H1 (cell line): ENCODE results near the gene TPT1. TPM values are rescaled to one million over a fixed set of nuclear protein-coding genes. Genes with fewer than 3 reads are reported as not detected.

Experiments
- ATF2 ChIP-seq: IDR thresholded peaks from 2 replicates; pipeline ENCODE4 v1.6.1; 2012; ENCODE audit warnings: low read length, inconsistent platforms
- BRCA1 ChIP-seq: IDR thresholded peaks from 2 replicates; pipeline ENCODE4 v1.6.1; 2012; ENCODE audit warnings: low read depth, low read length, improper control_type of control experiment
- CHD1 ChIP-seq: IDR thresholded peaks from 2 replicates; pipeline ENCODE4 v1.6.1; 2012; ENCODE audit warnings: low read depth, low read length, improper control_type of control experiment
- CHD2 ChIP-seq: IDR thresholded peaks from 2 replicates; pipeline ENCODE4 v1.6.1; 2012; ENCODE audit warnings: low read length, improper control_type of control experiment
- CHD7 ChIP-seq: fragments of 300-600 bp; sonication (generic); IDR thresholded peaks from 2 replicates; pipeline ENCODE4 v1.7.1; 2012; ENCODE audit warnings: low read length, moderate library complexity, mild to moderate bottlenecking, inconsistent platforms; ENCODE audit not compliant: insufficient replicate concordance
- EZH2 ChIP-seq: fragments of 200-600 bp; sonication (generic); IDR thresholded peaks from 2 replicates; pipeline ENCODE4 v1.7.1; 2012; ENCODE audit warnings: low read depth, mild to moderate bottlenecking, moderate library complexity, low read length, inconsistent platforms; ENCODE audit not compliant: severe bottlenecking
- HDAC6 ChIP-seq: IDR thresholded peaks from one replicate; pipeline ENCODE4 v1.7.1; 2012; ENCODE audit warnings: low read depth, mild to moderate bottlenecking, inconsistent platforms, low read length, moderate library complexity
- NRF1 ChIP-seq: IDR thresholded peaks from 2 replicates; pipeline ENCODE4 v1.6.1; 2011; ENCODE audit warnings: mild to moderate bottlenecking, low read depth, low read length, improper control_type of control experiment
- RBBP5 ChIP-seq: IDR thresholded peaks from 2 replicates; pipeline ENCODE4 v1.7.1; 2012; ENCODE audit warnings: low read depth, mild to moderate bottlenecking, inconsistent platforms, low read length, moderate library complexity, borderline replicate concordance
- SUZ12 ChIP-seq: fragments of 200-600 bp; sonication (generic); IDR thresholded peaks from 2 replicates; pipeline ENCODE4 v1.6.1; 2012; ENCODE audit warnings: mild to moderate bottlenecking, inconsistent platforms, low read length, moderate library complexity, mixed read lengths
- TEAD4 ChIP-seq: IDR thresholded peaks from 2 replicates; pipeline ENCODE4 v1.6.1; 2012; ENCODE audit warnings: low read depth, low read length, inconsistent platforms, mixed read lengths
- polyA plus RNA-seq, 7 experiments: library from polyadenylated mRNA; depleted of rRNA in 3 of 7; stranded (reverse) in 5 of 7; unstranded in 2 of 7; fragments of >200 nt in 5 of 7; fragments of 200-250 nt in 2 of 7; gene quantifications; 1 replicate in 5 of 7; 2 replicates in 1 of 7; 4 replicates in 1 of 7; pipeline versions ENCODE4 v1.2.1 to v1.2.3, GENCODE V29; 2011 to 2013; ENCODE audit warnings: missing spikeins in 2 of 7, mixed read lengths in 2 of 7
- total RNA-seq: library from RNA; stranded (reverse); fragmentation: NEBNext Ultra II Directional; extraction: Animal tissue kit (Norgen Biotek cat#: 25700); gene quantifications from 2 replicates; pipeline ENCODE4 v1.2.1, GENCODE V29; 2021

TPT1 gene
- total and polyA plus RNA-seq, 2 of the 8 experiments (the other 6 are each of a cell fraction or from before 2014, with no cell fraction given) = 2,245 to 2,279 TPM

GRCh38 chr13:45295536-45295935, 45.4 kb downstream of the TPT1 start (continued):
- TF ChIP-seq CHD7 = no peak
- TF ChIP-seq ATF2 = no peak
- no peak for TF ChIP-seq NRF1
- TF ChIP-seq CHD2 = no peak
- no peak for TF ChIP-seq RBBP5
- TF ChIP-seq BRCA1 = no peak
- TF ChIP-seq HDAC6 = no peak
- no peak for TF ChIP-seq EZH2
- no peak for TF ChIP-seq TEAD4
- no peak for TF ChIP-seq SUZ12
- no peak for TF ChIP-seq CHD1
